Measurements from ENCODE around the gene KIR3DL1.
"Not testable (repeated sequence)": the region's sequence is repeated elsewhere in the genome, so short reads cannot be mapped to it uniquely, and the experiment has no call there.

KIR3DL1 gene

DNA sequence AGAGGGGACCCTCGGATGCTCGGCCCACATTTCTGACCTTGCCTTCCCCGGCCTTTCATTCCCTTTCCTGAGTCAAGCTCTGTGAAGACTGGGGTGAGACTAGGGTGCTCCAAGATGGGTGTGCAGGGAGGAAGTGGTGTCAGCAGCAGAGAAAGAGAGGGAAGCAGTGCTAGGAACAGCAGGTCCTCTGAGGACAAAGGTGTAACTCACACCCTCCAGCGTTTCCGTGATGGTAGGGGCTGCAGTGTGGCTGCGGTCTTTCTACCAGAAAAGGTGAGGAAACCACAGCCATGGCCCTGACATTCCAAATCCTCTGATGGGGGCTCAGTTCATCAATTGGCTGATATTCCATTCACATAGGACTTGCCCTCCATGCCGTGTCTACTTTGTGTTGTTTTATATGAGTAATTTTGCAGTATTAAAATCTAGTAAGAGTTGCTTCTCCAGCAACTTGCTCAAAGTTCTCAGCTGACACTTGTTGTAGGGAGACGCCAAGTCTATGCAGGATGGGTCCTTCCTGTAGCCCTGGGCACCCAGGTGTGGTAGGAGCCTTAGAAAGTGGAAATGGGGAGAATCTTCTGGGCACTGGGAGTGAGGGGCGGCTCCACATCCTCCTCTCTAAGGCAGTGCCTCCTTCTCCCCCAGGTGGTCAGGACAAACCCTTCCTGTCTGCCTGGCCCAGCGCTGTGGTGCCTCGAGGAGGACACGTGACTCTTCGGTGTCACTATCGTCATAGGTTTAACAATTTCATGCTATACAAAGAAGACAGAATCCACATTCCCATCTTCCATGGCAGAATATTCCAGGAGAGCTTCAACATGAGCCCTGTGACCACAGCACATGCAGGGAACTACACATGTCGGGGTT lies 1.6 kb downstream of the KIR3DL1 start:
- DNase-seq, result no peak

DNA sequence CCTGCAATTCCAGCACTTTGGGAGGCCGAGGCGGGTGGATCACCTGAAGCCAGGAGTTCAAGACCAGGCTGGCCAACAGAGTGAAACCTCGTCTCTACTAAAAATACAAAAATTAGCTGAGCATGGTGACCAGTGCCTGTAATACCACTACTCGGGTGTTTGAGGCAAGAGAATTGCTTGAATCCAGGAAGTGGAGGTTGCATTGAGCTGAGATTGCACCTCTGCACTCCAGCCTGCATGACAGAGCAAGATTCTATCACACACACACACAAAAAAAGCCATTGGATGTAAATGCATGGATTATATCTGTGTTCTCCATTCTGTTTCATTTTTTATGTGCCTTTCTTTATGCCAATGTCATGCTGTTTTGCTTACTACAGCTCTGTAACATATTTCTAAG lies 8.1 kb downstream of the KIR3DL1 start:
- not testable (repeated sequence) for DNase-seq

DNA sequence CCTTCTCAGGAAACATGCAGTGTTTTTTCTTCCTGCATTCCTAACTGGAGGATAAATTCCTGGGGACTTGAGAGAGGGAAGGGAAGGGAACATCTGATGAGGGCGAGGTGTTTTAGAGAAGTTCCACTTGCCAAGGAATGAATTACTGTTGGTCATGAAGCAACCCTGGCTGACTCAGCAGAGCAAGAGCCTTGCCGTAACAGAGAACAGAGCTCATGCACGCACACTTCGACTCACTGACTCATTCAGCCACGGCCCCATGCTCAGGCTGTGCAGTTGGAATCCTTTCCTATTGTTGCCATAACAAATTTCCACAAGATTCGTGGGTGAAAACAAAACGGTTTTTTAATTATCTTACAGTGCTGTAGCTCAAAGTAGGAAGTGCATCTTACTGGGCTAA lies 9.1 kb downstream of the KIR3DL1 start:
- DNase-seq, result peak; percentile 12

DNA sequence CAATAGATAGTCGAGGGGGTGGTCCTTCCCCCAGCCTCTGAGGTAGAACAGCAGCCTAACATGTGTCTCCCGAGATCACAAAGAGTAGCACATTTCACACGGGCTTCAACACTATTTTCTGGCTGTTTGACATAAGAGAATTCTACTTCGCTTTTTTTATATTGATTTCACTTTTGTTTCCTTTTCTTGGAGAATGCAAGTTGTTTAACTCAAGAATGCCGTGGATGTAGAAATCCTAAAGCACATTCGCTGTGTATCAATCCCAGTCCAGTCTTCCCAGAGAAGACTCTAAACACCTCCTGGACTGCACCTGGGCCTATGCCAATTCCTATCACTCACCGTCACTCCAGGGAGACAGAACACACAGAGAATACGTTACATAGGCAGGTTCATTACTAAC lies 11.8 kb downstream of the KIR3DL1 start:
- DNase-seq, result not testable (repeated sequence)

DNA sequence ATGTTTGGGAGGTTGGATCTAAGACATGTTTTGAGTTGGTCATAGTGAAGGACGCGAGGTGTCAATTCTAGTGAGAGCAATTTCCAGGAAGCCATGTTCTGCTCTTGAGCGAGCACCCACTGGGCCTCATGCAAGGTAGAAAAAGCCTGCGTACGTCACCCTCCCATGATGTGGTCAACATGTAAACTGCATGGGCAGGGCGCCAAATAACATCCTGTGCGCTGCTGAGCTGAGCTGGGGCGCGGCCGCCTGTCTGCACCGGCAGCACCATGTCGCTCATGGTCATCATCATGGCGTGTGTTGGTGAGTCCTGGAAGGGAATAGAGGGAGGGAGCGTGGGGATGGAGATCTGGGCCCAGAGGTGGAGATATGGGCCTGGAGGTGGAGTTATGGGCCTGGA lies 16.2 kb downstream of the KIR3DL1 start, which contains the start of gene KIR2DS4:
Gene KIR2DS4, plus strand, starts transcription at position 181 of the 400 bp plus-strand sequence.
- not testable (repeated sequence) for DNase-seq

DNA sequence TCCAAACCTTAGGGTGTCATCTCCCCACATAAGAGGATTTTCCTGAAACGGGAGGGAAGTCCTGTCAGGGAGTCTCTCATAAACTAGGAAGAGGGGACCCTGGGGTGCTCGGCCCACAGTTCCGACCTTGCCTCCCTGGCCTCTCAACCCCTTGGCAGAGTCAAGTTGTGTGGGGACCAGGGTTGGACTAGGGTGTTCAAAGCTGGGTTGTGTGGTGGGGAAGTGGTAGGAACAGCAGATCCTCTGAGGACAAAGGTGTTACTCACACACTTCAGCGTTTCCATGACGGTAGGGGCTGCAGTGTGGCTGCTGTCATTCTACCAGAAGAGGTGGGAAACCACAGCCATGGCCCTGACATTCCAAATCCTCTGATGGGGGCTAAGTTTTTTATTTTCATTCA lies 18.9 kb downstream of the KIR3DL1 start:
- not testable (repeated sequence) for DNase-seq

DNA sequence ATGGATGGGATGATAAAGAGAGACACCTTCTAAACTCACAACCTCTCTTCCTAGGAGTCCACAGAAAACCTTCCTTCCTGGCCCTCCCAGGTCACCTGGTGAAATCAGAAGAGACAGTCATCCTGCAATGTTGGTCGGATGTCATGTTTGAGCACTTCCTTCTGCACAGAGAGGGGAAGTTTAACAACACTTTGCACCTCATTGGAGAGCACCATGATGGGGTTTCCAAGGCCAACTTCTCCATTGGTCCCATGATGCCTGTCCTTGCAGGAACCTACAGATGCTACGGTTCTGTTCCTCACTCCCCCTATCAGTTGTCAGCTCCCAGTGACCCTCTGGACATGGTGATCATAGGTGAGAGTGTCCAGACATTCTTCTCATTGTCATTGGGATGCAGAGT lies 21.3 kb downstream of the KIR3DL1 start:
- DNase-seq, result not testable (repeated sequence)

DNA sequence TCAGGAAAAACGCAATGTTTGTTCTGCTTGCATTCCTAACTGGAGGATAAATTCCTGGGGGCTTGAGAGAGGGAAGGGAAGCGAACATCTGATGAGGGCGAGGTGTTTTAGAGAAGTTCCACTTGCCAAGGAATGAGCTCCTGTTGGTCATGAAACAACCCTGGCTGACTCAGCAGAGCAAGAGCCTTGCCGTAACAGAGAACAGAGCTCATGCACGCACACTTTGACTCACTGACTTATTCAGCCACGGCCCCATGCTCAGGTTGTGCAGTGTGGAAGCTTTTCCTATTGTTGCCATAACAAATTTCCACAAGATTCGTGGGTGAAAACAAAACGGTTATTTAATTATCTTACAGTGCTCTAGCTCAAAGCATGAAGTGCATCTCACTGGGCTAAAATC lies 26.9 kb downstream of the KIR3DL1 start:
- DNase-seq, result not testable (repeated sequence)

DNA sequence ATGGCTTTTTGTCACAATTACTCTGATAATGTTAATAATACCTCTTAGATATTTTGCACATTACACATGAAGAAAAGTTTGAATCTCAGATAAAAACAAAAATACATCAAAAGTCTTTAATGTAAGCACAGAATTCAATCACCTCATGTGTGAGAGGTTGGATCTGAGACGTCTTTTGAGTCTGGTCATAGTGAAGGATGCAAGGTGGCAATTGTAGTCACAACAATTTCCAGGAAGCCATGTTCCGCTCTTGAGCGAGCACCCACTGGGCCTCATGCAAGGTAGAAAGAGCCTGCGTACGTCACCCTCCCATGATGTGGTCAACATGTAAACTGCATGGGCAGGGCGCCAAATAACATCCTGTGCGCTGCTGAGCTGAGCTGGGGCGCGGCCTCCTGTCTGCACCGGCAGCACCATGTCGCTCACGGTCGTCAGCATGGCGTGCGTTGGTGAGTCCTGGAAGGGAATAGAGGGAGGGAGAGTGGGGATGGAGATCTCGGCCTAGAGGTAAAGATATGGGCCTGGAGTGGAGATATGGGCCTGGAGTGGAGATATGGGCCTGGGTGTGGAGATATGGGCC lies 33.9 kb downstream of the KIR3DL1 start, which contains the start of gene KIR3DL2:
Gene KIR3DL2, plus strand, starts transcription at position 383 of the 580 bp plus-strand sequence. Its CDS starts 33 bp downstream, at position 416.
- DNase-seq, result not testable (repeated sequence)

DNA sequence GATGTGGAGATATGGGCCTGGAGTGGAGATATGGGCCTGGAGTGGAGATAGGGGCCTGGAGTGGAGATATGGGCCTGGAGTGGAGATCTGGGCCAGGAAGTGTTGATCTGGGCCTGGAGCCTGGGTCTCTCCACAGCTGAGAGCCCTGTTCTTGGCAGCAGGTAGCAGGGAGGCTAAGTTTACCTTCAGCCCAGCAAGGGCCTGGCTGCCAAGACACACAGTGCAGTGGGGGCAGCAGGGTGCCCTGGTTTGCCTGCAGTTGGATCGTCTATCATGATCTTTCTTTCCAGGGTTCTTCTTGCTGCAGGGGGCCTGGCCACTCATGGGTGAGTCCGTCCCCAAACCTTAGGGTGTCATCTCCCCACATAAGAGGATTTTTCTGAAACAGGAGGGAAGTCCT lies 34.7 kb downstream of the KIR3DL1 start:
- no peak for DNase-seq

DNA sequence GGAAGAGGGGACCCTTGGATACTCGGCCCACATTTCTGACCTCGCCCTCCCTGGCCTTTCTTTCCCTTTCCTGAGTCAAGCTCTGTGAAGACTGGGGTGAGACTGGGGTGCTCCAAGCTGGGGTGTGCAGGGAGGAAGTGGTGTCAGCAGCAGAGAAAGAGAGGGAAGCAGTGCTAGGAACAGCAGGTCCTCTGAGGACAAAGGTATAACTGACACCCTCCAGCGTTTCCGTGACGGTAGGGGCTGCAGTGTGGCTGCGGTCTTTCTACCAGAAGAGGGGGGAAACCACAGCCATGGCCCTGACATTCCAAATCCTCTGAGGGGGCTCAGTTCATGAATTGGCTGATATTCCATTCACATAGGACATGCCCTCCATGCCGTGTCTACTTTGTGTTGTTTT lies 35.1 kb downstream of the KIR3DL1 start:
- no peak for DNase-seq

DNA sequence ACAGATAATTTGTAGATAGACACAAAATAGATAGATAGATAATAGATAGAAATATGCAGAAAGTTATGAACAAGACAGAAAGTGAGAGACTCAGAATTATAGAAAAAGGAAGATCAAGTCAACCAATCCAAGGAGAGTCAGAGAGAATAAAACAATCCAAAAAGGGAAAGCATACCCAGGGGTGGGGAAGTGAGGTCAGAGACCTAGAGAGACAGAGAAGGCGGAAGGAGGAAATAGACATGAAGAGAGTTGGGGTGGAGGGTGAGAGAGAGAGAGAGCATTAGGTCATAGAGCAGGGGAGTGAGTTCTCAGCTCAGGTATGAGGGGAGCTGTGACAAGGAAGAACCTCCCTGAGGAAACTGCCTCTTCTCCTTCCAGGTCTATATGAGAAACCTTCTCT lies 39.0 kb downstream of the KIR3DL1 start:
- not testable (repeated sequence) for DNase-seq

DNA sequence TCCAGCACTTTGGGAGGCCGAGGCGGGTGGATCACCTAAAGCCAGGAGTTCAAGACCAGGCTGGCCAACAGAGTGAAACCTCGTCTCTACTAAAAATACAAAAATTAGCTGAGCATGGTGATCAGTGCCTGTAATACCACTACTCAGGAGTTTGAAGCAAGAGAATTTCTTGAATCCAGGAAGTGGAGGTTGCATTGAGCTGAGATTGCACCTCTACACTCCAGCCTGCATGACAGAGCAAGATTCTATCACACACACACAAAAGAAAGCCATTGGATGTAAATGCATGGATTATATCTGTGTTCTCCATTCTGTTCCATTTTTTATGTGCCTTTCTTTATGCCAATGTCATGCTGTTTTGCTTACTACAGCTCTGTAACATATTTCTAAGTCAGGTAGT lies 42.2 kb downstream of the KIR3DL1 start:
- not testable (repeated sequence) for DNase-seq

DNA sequence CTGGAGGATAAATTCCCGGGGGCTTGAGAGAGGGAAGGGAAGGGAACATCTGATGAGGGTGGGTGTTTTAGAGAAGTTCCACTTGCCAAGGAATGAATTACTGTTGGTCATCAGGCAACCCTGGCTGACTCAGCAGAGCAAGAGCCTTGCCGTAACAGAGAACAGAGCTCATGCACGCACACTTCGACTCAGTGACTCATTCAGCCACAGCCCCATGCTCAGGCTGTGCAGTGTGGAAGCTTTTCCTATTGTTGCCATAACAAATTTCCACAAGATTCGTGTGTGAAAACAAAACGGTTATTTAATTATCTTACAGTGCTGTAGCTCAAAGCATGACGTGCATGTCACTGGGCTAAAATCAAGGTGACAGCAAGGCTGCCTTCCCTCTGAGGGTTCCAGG lies 43.2 kb downstream of the KIR3DL1 start:
- peak; percentile 72 for DNase-seq

DNA sequence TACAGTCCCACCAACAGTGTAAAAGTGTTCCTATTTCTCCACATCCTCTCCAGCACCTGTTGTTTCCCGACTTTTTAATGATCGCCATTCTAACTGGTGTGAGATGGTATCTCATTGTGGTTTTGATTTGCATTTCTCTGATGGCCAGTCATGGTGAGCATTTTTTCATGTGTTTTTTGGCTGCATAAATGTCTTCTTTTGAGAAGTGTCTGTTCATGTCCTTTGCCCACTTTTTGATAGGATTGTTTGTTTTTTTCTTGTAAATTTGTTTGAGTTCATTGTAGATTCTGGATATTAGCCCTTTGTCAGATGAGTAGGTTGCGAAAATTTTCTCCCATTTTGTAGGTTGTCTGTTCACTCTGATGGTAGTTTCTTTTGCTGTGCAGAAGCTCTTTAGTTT lies 47.2 kb downstream of the KIR3DL1 start:
- not testable (repeated sequence) for DNase-seq

DNA sequence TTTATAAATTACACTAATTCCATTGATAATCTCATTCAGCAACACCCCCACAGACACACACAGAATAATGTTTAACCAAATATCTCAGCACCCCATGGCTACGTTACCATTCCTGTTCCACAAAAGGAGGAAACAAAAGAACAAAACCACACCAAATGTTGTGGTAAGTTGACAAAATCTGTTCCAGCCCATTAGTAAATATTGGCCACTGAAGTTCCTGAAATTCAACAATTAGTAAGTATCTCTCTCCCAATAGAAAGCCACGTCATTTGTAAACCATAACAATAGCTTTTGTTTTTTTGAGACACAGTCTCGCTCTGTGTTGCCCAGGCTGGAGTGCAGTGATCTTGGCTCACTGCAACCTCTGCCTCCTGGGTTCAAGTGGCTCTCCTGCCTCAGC lies 55.4 kb downstream of the KIR3DL1 start:
- DNase-seq, result no peak

DNA sequence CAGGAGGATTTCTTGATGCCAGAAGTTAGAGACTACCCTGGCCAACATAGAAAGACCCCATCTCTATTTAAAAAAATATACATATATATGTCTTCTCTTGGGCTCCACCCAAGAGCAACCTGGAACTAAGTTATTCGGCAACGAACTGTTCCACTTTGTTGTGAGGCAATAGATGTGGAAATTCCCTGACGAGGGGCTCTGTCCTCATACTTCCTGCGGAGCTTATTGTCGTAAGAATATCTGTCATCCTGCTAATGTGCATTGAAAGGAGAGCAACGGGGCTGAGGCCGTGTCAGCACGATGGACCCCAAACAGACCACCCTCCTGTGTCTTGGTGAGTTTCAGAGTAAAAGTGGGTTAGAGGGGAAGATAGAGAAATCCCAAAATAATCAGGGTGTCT lies 57.7 kb downstream of the KIR3DL1 start, which contains the start of gene FCAR:
Gene FCAR, plus strand, starts transcription at position 246 of the 400 bp plus-strand sequence. Its CDS starts 55 bp downstream, at position 301.
- DNase-seq, result no peak

DNA sequence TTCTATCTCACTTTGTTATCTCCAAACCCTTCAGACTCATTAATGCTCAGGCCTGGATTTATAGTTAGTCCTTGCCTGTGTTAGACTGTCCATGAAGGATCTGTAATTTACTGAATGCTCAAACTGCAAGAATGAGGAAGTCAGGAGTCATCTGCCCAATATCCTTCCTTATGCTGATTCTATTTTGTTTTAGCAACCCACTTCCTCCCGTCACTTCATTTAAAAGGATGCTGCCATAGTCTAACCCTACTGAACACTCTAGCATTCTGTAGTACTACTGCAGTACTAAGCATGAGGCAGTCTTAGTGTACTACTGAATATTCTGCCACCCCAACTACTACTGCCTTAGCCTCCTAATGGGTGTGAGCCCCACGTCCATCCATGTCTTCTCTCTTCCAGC lies 59.2 kb downstream of the KIR3DL1 start:
- no peak for DNase-seq

DNA sequence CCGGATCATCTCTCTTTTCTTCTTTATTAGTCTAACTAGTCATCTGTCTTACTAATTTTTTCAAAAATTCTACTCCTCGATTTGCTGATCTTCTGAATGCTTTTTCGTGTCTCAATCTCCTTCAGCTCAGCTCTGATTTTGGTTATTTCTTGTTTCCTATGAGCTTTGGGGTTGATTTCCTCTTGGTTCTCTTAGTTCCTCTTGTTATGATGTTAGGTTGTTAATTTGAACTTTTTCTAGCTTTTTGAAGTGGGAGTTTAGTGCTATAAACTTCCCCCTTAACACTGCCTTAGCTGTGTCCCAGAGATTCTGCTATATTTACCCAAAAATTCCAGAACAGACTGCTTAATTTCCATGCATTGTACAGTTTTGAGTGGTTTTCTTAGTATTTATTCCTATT lies 61.2 kb downstream of the KIR3DL1 start:
- DNase-seq, result no peak
